NB4 (cell line): ENCODE results near the gene C2orf68.
A peak's percentile ranks its signal among the peaks of the same experiment; 100 is the strongest.
"Not testable (repeated sequence)": the region's sequence is repeated elsewhere in the genome, so short reads cannot be mapped to it uniquely, and the experiment has no call there.

Experiments
- DNase-seq: peaks from one replicate; pipeline ENCODE4 v3.0.0; 2010; ENCODE audit warnings: low read depth
- H3K4me3 ChIP-seq: one replicate; pipeline ENCODE4 v1.5.1; 2011; ENCODE audit warnings: mild to moderate bottlenecking, low read depth, low read length, moderate library complexity
- MYC ChIP-seq: IDR thresholded peaks from 2 replicates; pipeline ENCODE4 v1.6.1; 2011; ENCODE audit warnings: low read depth, low read length
- POLR2A ChIP-seq: IDR thresholded peaks from 2 replicates; pipeline ENCODE4 v1.6.1; 2011; ENCODE audit warnings: mild to moderate bottlenecking; ENCODE audit not compliant: insufficient read length; ENCODE audit errors: extremely low read depth
- TF ChIP-seq, protein P1 (sequence below): IDR thresholded peaks from 2 replicates; pipeline ENCODE4 v1.6.1; 2011; ENCODE audit warnings: low read depth, low read length
- TF ChIP-seq, protein P2 (sequence below): IDR thresholded peaks from one replicate; pipeline ENCODE4 v1.5.1; 2012; ENCODE audit warnings: low read depth, low read length

C2orf68 gene

DNA sequence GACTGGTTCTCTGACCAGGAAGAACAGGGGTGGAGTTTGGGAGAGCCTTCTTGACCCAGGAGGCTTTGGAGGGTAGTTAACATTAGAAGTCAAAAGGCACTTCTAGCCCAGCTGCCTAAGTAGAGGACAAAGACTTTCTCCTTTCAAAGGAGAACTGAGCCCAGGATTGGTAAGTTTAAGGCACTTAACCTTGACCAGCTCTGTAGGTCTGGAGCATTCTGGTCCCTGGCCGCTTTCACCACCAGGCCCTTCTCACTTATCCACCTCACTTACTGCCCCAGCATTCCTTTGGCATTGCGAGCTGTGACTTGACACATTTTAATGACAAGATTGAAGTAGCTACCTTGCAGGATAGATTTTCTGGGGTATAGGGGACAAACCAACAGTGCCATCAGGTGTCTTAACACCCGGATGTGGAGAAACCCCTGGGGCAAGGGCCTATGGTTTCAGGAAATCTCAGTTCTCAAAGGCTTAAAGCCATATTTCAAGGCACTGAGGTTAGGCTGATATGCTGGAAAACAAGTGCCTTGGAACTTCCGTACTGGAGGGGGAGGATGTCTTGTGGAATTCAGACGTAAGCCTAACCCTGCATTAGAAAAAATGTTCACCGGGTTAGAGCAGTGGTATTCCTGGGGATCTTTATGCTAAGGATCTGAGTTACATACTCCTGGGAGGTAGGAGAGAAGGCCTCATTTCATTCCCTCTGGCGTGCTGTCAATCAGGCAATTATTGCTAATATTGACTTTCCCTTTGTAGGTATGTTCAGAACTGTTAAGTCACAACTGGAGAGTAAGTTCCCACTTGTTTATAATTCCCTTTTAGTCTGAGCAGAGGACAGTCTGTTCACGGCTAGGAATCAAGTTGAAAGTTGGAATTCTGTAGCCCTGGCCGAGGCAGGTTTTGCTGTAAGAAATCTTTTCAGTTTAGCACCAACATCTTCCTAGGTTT is 4.3 kb downstream of the C2orf68 start:
- DNase-seq, result no peak
- TF ChIP-seq POLR2A, result no peak
- TF ChIP-seq MYC, result no peak
- TF ChIP-seq, protein P1, sequence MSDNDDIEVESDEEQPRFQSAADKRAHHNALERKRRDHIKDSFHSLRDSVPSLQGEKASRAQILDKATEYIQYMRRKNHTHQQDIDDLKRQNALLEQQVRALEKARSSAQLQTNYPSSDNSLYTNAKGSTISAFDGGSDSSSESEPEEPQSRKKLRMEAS, result no peak
- TF ChIP-seq, protein P2, sequence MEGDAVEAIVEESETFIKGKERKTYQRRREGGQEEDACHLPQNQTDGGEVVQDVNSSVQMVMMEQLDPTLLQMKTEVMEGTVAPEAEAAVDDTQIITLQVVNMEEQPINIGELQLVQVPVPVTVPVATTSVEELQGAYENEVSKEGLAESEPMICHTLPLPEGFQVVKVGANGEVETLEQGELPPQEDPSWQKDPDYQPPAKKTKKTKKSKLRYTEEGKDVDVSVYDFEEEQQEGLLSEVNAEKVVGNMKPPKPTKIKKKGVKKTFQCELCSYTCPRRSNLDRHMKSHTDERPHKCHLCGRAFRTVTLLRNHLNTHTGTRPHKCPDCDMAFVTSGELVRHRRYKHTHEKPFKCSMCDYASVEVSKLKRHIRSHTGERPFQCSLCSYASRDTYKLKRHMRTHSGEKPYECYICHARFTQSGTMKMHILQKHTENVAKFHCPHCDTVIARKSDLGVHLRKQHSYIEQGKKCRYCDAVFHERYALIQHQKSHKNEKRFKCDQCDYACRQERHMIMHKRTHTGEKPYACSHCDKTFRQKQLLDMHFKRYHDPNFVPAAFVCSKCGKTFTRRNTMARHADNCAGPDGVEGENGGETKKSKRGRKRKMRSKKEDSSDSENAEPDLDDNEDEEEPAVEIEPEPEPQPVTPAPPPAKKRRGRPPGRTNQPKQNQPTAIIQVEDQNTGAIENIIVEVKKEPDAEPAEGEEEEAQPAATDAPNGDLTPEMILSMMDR, result no peak

DNA sequence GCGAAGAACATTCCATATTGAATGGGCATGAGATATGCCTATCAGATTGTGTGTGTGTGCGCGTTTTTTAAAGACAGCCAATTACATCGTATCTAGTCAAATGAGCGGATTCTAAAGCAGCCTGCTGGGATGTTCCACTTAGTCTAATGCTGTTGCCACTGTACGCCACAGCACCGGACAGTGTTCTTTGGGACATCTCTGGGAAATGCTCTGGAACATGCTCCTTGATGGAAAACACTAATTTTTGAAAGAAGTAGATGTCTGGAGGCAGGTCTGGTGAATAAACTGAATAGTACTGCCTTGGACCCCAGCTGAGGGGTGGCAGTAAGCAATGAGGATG is 5.8 kb downstream of the C2orf68 start:
- no peak overlapping the region for H3K4me3 ChIP-seq
- TF ChIP-seq, protein P2, result no peak
- no peak for TF ChIP-seq POLR2A
- no peak for TF ChIP-seq MYC
- TF ChIP-seq, protein P1, result no peak
- DNase-seq, result no peak

More for the DNA sequence above, 4.3 kb downstream of the C2orf68 start:
- no peak overlapping the region for H3K4me3 ChIP-seq

DNA sequence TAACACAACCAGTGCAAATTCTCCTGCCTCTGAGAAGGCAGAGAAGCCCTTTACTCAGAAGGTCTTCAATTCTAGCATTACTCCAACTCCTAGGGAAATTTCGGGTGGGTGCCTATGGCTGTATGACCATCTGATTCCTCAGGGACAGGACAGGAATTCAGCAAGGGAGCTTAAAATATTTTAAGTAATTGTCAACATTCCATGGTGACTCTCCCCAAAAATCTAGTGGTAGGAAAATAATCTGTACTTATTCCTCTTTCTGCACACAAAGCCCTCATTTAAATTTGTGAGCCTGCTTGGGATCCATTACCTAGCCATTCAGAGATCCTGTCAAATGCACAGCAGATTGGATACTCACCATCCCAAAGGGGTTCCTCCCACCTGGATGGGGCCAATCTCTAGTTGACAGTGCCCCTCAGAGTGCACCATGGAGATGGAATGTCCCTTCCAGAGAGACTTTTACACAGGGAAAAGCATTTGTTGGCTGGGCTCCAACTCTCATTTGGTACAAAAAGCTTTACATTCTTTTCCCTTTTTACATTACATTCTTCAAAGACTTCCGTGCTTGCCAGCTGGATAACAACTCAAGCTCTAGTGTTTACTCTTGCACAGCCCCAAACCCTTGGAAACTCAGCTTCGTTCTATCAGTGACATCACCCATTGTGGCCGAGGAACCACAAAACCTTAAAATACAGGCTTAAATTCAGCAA is 6.3 kb downstream of the C2orf68 start:
- no peak for TF ChIP-seq MYC
- TF ChIP-seq, protein P2, result no peak
- TF ChIP-seq, protein P1, result no peak
- TF ChIP-seq POLR2A, result no peak
- no peak for DNase-seq
- H3K4me3 ChIP-seq, result no peak overlapping the region

DNA sequence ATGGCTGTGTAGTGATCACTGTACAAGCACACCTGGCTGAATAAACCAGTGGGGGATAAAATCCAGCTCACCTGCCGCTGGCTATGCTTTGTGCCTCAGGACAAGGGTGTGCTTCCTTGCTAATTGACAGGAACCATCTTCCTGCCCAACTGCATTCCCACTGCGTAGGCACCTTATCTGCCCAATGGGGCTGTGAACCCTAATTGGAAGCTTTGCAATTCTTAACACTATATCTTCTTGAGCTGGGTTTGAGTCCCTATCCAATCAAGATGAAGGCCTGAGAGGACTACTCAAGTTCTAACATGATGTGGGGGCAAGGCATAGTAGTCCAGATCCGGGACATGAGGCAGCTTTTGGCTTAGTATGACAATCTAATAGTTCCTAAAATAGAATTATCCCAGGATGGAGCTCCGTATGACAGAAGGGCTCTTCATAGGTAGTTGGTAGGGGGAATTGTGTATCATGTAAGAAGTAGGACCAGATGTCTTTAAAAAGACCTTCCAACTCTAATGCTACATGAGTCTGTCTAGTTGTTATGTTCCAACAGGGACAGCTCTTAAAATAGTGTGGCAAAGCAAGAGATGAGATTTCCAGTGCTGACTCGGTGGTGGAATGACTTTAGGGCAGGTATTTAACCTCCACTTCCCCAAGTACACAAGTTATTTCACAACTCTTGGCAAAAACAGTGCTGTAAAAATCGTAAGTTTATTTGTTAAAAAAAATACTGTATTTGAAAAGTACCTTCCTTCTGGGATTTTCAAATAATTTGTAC is 7.1 kb downstream of the C2orf68 start:
- no peak overlapping the region for H3K4me3 ChIP-seq
- TF ChIP-seq MYC, result no peak
- no peak for TF ChIP-seq POLR2A
- TF ChIP-seq, protein P1, result no peak
- TF ChIP-seq, protein P2, result no peak
- DNase-seq, result no peak

DNA sequence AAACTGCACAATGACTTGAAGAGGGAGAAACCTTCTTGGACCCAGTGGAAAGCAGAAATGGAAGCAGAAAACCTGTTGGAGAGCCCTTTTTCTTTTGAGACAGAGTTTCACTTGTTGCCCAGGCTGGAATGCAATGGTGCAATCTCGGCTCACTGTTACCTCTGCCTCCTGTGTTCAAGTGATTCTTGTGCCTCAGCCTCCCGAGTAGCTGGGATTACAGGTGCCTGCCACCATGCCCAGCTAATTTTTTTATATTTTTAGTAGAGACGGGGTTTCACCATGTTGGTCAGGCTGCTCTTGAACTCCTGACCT is 7.8 kb downstream of the C2orf68 start:
- peak overlapping the region; percentile 93 for H3K4me3 ChIP-seq
- not testable (repeated sequence) for DNase-seq
